IMR-90 (cell line): ENCODE data around the gene MASTL. TPM values are rescaled to one million over a fixed set of nuclear protein-coding genes. Genes with fewer than 3 reads are reported as not detected.

Source experiments
- ATAC-seq: fragments of 200-7000 bp; cut with Tn5 transposase; 2 replicates; pipeline ENCODE4 v1.9.1; 2020; ENCODE audit warnings: low read depth, mild to moderate bottlenecking, moderate library complexity
- BruUV-seq: library from RNA; stranded (reverse); fragments of 400-500 nt; replicated peaks from 2 replicates; lab custom pipeline; 2021; lab: Mats Ljungman, UMichigan
- CTCF ChIA-PET: fragments of 300-600 bp; formaldehyde crosslinking; extraction: SDS; loops from one replicate; lab custom pipeline; 2021; ENCODE audit warnings: antibody characterized with exemption; lab: Yijun Ruan, JAX
- POLR2A ChIA-PET: fragments of 300-600 bp; sonication (Branson Sonifier 250); formaldehyde crosslinking; loops from one replicate; lab custom pipeline; 2022; ENCODE audit warnings: antibody characterized with exemption; ENCODE audit not compliant: unreplicated experiment; lab: Charles Lee
- DNase-seq: peaks from one replicate; pipeline ENCODE4 v3.0.0; 2013
- H2AFZ ChIP-seq: replicated peaks from 2 replicates; pipeline ENCODE3; 2013; ENCODE audit warnings: low read length, mild to moderate bottlenecking; ENCODE audit not compliant: poor library complexity
- H2AK5ac ChIP-seq: 2 replicates; pipeline ENCODE4 v1.6.1; 2013; ENCODE audit warnings: low read depth, low read length, inconsistent platforms
- H2AK9ac ChIP-seq: replicated peaks from 2 replicates; pipeline ENCODE3; 2013; ENCODE audit warnings: mild to moderate bottlenecking, low read depth, low read length, moderate library complexity; ENCODE audit not compliant: poor library complexity
- H2BK120ac ChIP-seq: 2 replicates; pipeline ENCODE4 v1.6.1; 2013; ENCODE audit warnings: low read depth, low read length, inconsistent platforms
- H2BK15ac ChIP-seq: 3 replicates; pipeline ENCODE4 v1.6.1; 2013; ENCODE audit warnings: low read depth, low read length, inconsistent platforms
- H2BK20ac ChIP-seq: 2 replicates; pipeline ENCODE4 v1.6.1; 2013; ENCODE audit warnings: low read depth, mild to moderate bottlenecking, inconsistent platforms, low read length, moderate library complexity
- H2BK5ac ChIP-seq: 2 replicates; pipeline ENCODE4 v1.6.1; 2013; ENCODE audit warnings: mild to moderate bottlenecking, low read depth, low read length, inconsistent platforms; ENCODE audit not compliant: poor library complexity, severe bottlenecking
- H3K14ac ChIP-seq: replicated peaks from 2 replicates; pipeline ENCODE4 v1.6.1; 2013; ENCODE audit warnings: low read depth, low read length, inconsistent platforms
- H3K18ac ChIP-seq: 2 replicates; pipeline ENCODE4 v1.6.1; 2013; ENCODE audit warnings: low read depth, low read length, control low read depth
- H3K23ac ChIP-seq: 2 replicates; pipeline ENCODE4 v1.6.1; 2013; ENCODE audit warnings: low read depth, low read length, inconsistent platforms
- H3K27ac ChIP-seq: 2 replicates; pipeline ENCODE4 v1.5.1; 2013; ENCODE audit warnings: mild to moderate bottlenecking, control low read depth, low read length; ENCODE audit not compliant: insufficient read depth
- H3K27me3 ChIP-seq: 2 replicates; pipeline ENCODE4 v1.6.1; 2013; ENCODE audit warnings: low read length; ENCODE audit not compliant: control insufficient read depth, insufficient read depth
- H3K36me3 ChIP-seq: 2 replicates; pipeline ENCODE4 v1.6.1; 2013; ENCODE audit warnings: low read length, mixed read lengths; ENCODE audit not compliant: control insufficient read depth, insufficient read depth
- H3K4ac ChIP-seq: 2 replicates; pipeline ENCODE4 v1.6.1; 2013; ENCODE audit warnings: low read depth, low read length, inconsistent platforms
- H3K4me1 ChIP-seq: 2 replicates; pipeline ENCODE4 v1.6.1; 2013; ENCODE audit warnings: low read length, mixed read lengths; ENCODE audit not compliant: control insufficient read depth, insufficient read depth
- H3K4me2 ChIP-seq: 2 replicates; pipeline ENCODE4 v1.6.1; 2013; ENCODE audit warnings: low read depth, mild to moderate bottlenecking, control low read depth, low read length, moderate library complexity
- H3K4me3 ChIP-seq: 2 replicates; pipeline ENCODE4 v1.5.1; 2013; ENCODE audit warnings: low read depth, mild to moderate bottlenecking, control low read depth, low read length, moderate library complexity; ENCODE audit not compliant: insufficient read depth
- H3K56ac ChIP-seq: 2 replicates; pipeline ENCODE4 v1.6.1; 2013; ENCODE audit warnings: low read length, inconsistent platforms; ENCODE audit not compliant: insufficient read depth; ENCODE audit errors: extremely low read depth
- H3K79me1 ChIP-seq, 2 experiments: 2 replicates each; pipeline ENCODE4 v1.6.1; 2013; ENCODE audit warnings: low read length in 2 of 2, inconsistent platforms in 1 of 2, low read depth in 1 of 2
- H3K9ac ChIP-seq: 2 replicates; pipeline ENCODE4 v1.6.1; 2013; ENCODE audit warnings: low read depth, low read length, control low read depth
- H3K9me1 ChIP-seq: 2 replicates; pipeline ENCODE4 v1.6.1; 2013; ENCODE audit warnings: low read length, inconsistent platforms; ENCODE audit not compliant: insufficient read depth
- H3K9me3 ChIP-seq: 2 replicates; pipeline ENCODE4 v1.6.1; 2013; ENCODE audit warnings: low read length; ENCODE audit not compliant: control insufficient read depth, insufficient read depth
- H4K20me1 ChIP-seq: 2 replicates; pipeline ENCODE4 v1.6.1; 2013; ENCODE audit warnings: low read length, inconsistent platforms; ENCODE audit not compliant: insufficient read depth
- H4K5ac ChIP-seq: 2 replicates; pipeline ENCODE4 v1.6.1; 2013; ENCODE audit warnings: mild to moderate bottlenecking, low read depth, low read length, control low read depth
- H4K8ac ChIP-seq, 2 experiments: 2 replicates each; pipeline ENCODE4 v1.6.1; 2013; ENCODE audit warnings: low read depth in 2 of 2, low read length in 2 of 2, control low read depth in 1 of 2, inconsistent platforms in 1 of 2
- H4K91ac ChIP-seq: 2 replicates; pipeline ENCODE4 v1.6.1; 2013; ENCODE audit warnings: low read depth, low read length, inconsistent platforms; ENCODE audit not compliant: insufficient read depth
- FOS ChIP-seq: fragments of 150-350 bp; IDR thresholded peaks from 2 replicates; pipeline ENCODE4 v1.6.1; 2016; ENCODE audit warnings: low read depth, low read length
- MAFK ChIP-seq: IDR thresholded peaks from 2 replicates; pipeline ENCODE4 v1.6.1; 2012; ENCODE audit warnings: low read depth, low read length, improper control_type of control experiment
- RAD21 ChIP-seq: IDR thresholded peaks from 2 replicates; pipeline ENCODE4 v1.6.1; 2012; ENCODE audit warnings: low read length, improper control_type of control experiment
- RFX5 ChIP-seq: IDR thresholded peaks from 2 replicates; pipeline ENCODE4 v1.8.0; 2012; ENCODE audit warnings: low read depth, mild to moderate bottlenecking, low read length, moderate library complexity
- WGBS, 2 experiments: methylation state at CpG; one replicate each; pipeline versions ENCODE4 v1.1.5 to v1.1.7; 2013; ENCODE audit warnings: missing lambda C conversion rate in 2 of 2; ENCODE audit not compliant: insufficient read length in 1 of 2; ENCODE audit errors: extremely low coverage in 2 of 2; 5-methylcytosine and 5-hydroxymethylcytosine counted together
- dilution Hi-C: fragments of 300-500 bp; cut with HindIII; formaldehyde crosslinking; loops from one replicate; pipeline ENCODE4 v1.14.3; 2018; ENCODE audit warnings: low sequenced_read_pairs; ENCODE audit not compliant: unreplicated experiment
- in situ Hi-C: fragments of 300-500 bp; cut with MboI; formaldehyde crosslinking; loops from 3 replicates; pipeline ENCODE4 v1.14.3; 2019; ENCODE audit warnings: low sequenced_read_pairs, inconsistent platforms, mixed read lengths
- intact Hi-C: fragments of 100-400 bp; cut with micrococcal nuclease; formaldehyde crosslinking; loops from 2 replicates; pipeline ENCODE4 v1.10.0; 2022
- polyA plus RNA-seq, 3 experiments: library from polyadenylated mRNA; depleted of rRNA; stranded (reverse); fragments of >200 nt; gene quantifications; 2 replicates each; pipeline ENCODE4 v1.2.3, GENCODE V29; 2012; ENCODE audit warnings: low replicate concordance in 1 of 3
- total RNA-seq: library from RNA; depleted of rRNA; stranded (reverse); fragments of >200 nt; gene quantifications from 2 replicates; pipeline ENCODE4 v1.2.3, GENCODE V29; 2012

MASTL gene
- total and polyA plus RNA-seq, 2 of the 4 experiments (the other 2 are of a cell fraction): 7.0 to 13.4 TPM

GRCh38 chr10:27134371-27134770 lies 20.8 kb upstream of the MASTL start:
- H2BK20ac ChIP-seq: no peak overlapping the region
- intact Hi-C loops: no loop called here

More at GRCh38 chr10:27134371-27134770, 20.8 kb upstream of the MASTL start:
- Histone ChIP-seq H3K4me1 (no peaks in the 10 kb centered on the region), H3K14ac (no peak overlapping the region), H3K9me1 (0 out of 2 replicates have a peak, but pooled peaks cover 3% of the 10 kb centered on the region), H4K5ac (no peak overlapping the region), H4K20me1 (no peaks in the 10 kb centered on the region), H3K79me1 (peaks cover 16 to 17% of the 10 kb centered on the region in 2 experiments), H3K4me2 (no peak overlapping the region), H2AK9ac (no peak overlapping the region), H2AFZ (no peak overlapping the region), H3K56ac (no peak overlapping the region), H4K91ac (no peak overlapping the region), H3K27ac (no peak overlapping the region), H2BK15ac (no peak overlapping the region), H3K27me3 (no peaks in the 10 kb centered on the region), H4K8ac (no peak overlapping the region), H3K4ac (no peak overlapping the region), H2AK5ac (no peak overlapping the region), H2BK120ac (no peak overlapping the region), H3K9me3 (no peaks in the 10 kb centered on the region), H3K23ac (no peak overlapping the region), H3K36me3 (peaks cover 31% of the 10 kb centered on the region), H3K18ac (no peak overlapping the region), H3K4me3 (no peak overlapping the region), H2BK5ac (no peak overlapping the region), H3K9ac (no peak overlapping the region)
- WGBS, 2 experiments: no CpG with 5 or more reads among the region's 3 CpGs
- DNase-seq (no peak), ATAC-seq (no peak)
- TF ChIP-seq RAD21: no peak
- no peak for TF ChIP-seq MAFK
- TF ChIP-seq FOS: no peak
- no peak for TF ChIP-seq RFX5
- in situ Hi-C loops (no loop called here), dilution Hi-C loops (no loop called here)
- CTCF ChIA-PET: no interaction called here
- POLR2A ChIA-PET: no interaction called here
- BruUV-seq: no TSS peak
